Stimulated activated naive CD4-positive, alpha-beta T cell (primary cell): ENCODE results near the gene BCL2L14.

Source experiments
- DNase-seq, 6 experiments: peaks; one replicate each; lab custom pipeline; 2025; lab: John Stamatoyannopoulos, UW

BCL2L14 gene, protein sequence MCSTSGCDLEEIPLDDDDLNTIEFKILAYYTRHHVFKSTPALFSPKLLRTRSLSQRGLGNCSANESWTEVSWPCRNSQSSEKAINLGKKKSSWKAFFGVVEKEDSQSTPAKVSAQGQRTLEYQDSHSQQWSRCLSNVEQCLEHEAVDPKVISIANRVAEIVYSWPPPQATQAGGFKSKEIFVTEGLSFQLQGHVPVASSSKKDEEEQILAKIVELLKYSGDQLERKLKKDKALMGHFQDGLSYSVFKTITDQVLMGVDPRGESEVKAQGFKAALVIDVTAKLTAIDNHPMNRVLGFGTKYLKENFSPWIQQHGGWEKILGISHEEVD

DNA sequence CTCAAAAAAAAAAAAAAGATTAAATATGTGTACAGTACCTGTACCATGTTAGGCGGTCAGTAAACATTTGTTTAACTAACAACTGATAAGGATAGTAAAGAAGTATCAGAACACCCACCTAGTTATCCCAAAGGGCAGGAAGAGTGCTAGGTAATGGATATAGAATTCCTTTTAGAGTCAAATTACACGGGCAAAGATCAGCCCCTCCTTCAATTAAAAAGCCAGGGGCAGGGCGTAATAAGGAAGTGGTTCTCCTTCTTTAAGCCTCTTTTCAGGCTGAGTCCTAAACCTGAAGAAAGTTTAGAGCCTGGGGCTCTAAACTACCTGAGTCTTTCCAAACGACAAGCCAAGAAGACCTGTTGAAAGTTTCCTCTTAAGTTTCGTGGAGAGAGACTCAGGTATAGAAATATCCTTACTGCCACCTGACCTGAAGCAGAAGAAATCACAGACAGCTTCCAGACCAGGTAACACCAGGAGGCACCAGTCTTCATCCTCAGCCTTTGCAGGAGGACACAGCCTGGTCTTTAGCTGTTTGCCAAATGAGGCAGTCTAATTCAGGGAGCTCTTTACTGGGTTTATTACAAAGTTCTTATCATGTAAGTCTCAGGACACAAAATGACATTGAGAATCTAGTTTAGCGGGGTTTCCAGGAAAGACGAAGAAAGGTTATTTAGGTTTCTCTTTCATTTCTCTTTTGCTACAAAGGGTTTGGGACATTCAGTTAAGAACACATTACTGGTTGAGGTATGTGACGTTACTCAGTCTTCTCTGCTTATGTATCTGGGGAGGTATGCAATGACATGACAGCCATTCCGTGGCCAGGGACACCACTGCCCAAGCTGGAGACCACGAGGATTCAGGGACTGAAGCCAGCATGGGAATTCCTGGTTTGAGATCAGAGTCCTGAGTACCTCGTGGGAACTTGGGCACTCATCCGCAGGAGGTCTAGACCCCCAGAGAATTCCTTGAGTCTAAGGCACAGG lies at the start of gene BCL2L14:
Gene BCL2L14 (plus strand): TSS at position 266 of the 983 bp plus-strand sequence. CDS start 8,367 bp downstream, outside the sequence.
- peak in 4 of 6 experiments; percentile 1 to 30 (median 20) for DNase-seq

DNA sequence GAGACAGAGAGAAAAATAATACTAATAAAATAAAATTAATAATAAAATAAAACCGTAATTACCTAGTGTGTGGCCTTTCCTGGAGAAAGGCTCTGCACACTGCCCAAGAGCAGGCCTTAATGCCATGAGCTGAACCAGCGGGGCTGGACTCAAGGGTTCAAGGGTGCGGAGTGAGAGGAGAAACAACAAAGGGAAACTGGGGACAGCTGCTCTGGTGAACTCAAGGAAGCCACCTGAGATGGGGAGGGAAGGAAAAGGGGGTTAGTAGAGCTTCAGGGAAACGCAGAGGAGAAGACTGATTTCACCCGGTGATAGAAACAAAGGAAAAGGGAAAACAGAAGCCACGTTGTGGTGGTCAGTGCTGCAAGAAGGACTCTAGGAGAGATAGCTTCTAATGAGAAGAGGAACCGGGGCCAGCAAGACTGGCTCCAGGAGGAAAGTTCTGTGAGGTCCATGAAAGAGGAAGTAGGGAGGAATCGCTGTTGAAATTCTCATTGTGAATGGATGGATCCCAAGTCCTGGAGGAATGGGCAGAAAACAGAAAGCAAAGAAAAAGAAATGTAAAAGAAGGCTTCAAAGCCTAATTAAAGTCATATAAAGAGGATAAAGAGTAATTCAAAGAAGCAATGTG lies 48.3 kb upstream of the BCL2L14 start:
- no peak for DNase-seq

DNA sequence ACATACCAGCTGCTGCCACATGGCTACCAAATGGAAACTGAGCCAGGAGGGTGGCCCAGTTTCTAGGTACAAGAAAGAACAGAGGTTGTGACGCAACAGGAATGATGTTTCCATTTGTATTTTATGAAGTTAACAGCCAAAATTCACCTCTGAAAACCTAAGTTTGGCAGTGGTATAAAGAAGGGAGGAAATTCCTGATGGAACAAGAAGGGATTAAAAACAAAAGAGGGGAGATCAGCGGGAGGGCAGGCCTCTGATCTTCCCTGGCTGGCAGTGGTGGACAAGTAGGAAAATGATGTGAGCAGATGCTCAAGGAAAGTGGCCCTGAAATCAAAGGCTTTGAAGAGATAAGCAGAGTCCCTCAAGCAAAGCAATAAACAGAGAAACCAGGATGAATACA lies 47.3 kb upstream of the BCL2L14 start:
- DNase-seq, result no peak

DNA sequence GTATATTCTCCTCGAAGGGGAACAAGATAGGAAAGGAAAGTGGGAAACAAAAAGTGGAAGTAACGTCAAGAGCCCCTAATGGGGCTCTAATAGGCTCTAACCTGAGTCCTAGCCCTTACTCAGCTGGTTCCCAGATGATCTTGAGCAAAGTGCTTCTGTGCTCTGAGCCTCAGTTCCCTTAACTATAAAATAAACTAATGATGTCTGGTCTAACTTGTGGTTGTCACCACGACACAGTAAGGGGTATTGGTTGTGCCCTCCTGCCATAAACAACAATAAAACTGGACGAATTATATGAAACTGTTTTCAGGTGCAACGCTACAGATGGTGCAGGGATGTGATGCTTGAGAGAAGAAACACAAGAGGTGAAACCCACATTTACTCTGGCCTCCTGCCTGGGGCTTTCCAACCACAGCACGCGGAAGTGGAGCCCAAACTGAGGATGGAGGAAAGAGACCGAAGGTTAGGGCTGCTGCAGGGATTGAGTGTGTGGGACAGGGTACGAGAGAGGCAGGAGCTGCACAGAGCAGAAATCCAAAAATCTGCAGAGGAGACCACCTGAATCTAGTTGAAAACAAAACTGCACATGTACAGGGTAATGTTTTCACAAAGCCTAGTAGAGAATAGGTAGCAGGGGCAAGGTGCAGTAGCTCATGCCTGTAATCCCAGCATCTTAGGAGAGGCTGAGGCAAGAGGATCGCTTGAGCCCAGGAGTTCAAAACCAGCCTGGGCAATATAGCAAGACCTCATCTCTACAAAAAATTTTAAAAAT lies 45.6 kb upstream of the BCL2L14 start:
- DNase-seq, result peak in 3 of 6 experiments; percentile 14 to 19 (median 15)

DNA sequence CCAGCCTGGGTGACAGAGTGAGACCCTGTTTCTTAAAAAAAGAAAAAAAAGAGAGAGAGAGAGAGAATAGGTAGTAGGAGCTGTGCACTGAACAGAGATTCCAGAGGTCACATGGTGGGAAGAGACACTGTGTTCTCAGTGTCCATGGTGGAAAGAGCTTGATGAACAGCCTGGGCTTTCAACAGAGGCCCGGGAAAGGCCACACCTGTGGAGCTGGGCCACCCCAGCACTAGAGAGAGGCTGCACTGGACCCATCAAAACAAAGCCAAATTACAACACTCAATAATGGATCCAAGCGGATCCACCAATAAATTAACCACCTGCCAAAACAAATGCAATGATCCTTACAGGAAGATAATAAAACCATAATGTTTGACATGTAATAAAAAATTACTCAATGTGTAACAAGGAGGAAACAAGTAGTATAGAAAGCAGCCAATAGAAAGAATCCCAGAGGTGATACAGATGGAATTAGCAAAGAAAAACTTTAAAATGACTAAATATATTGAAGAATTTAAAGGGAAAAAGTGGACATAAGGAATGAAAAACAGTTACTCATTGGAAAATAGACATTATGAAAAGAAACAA lies 44.8 kb upstream of the BCL2L14 start:
- no peak for DNase-seq

DNA sequence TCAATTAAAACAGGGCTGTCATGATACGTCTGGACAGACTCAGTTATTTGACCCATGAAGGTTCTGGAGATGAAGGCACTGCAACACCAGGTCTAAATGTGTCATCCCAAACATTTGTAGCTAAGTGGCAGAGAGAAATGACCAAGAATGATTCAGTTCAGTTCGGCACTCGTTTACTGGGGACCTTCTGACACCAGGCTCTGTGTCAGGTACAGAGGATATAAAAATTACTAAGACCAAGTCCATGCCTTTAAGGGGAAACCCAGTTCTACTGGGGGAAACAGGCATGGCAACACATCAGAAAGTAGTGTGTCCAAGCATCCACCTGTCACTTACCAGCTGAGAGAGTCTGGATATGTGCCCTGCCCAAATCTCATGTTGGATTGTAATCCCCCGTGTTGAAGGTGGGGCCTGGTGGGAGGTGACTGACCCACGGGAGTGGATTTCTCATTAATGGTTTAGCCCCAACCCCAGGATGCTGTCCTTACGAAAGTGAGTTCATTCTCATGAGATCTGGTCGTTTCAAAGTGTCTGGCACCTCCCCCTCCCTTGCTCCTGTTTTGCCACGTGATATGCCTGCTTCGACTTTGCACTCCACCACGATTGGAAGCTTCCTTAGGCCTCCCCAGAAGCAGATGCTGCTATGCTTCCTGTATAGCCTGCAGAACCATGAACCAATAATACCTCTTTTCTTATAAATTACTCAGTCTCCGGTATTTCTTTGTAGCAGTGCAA lies 41.9 kb upstream of the BCL2L14 start:
- DNase-seq, result no peak

DNA sequence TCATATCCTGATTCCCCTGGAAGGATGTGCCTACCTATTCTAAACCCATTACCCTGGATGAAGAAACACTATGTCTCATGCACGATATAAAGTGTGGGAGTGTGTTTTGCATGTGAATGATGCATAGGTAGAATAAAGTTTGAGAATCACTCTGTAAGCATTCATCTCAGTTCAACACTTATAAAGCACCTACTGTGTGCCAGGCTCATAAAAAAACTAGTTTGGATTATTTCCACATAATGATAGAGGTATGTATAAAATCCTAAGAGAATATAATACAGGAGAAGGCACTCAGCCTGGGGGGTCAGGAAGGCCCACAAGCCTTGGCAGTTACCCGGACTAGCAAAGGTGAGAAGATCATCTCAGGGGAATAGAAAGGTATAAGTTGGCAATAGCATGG lies 41.1 kb upstream of the BCL2L14 start:
- no peak for DNase-seq

DNA sequence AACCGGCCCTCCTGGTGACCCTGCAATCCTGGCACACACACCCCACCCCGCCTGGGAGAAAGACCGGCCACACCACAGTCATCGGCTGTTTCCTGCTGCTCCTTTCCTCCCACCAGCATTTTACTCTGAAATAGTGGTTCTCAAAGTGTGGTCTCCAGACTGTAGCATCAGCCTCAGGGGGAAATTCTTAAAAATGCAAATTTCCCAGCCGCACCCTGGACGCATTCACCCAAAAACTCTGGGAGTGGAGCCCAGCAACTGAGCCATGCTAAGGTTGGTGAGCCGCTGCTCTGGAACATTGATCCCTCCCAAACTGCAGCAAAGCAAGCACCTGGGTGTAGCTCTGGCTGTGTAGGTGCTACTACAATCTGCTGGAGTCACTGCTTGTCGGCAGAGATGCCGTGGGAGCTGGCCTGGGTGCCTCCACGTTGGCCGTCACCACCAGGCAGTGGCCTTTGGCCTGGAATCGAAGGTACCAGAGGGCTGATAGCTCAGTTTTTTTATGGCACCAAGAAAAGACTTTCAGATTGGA lies 38.4 kb upstream of the BCL2L14 start:
- DNase-seq, result no peak

DNA sequence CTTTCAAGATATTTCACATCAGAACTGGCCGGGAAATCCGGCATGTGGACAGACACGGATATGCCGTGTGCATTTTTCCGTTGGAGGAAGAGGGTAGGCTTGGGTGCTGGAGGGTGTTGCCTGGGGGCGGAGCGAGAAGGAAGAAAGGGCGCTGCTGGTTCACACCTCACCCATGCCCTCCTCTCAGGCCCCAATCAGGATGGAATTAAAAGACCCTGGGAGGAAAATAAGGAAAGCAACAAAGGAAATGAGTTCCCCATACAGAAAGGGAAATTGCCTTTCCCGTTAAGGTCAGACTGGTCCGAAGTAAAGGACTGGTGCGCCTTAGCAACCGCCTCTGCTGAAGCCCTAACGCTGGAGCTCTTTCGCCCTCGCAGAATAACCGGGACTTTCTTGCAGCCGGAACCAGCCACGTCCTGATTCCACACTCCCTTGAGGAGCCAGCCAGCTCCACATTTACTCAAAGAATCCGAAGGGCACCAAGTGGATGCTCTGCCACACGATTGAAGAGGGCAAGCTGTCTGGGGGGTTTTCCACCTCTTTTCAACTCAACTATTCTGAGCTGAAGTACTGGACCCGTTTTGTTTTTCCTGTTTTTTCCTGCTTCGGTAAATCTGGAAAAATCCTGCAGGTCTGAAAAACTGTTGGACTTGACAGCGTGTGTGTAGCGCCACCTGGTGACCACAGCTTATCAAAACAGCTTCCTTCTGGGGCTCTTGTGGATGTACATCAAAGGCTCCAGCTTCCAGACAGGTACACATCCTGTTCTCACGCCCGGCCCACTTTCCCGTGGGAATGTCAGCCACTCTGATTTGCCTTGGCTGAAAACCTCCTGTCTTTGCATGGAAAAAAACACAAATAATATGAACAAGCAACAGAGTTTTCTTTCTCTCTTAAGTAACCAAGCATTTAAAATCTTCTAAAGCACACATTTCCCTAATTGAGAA lies 37.6 kb upstream of the BCL2L14 start:
- peak; percentile 21 to 81 (median 52) for DNase-seq

DNA sequence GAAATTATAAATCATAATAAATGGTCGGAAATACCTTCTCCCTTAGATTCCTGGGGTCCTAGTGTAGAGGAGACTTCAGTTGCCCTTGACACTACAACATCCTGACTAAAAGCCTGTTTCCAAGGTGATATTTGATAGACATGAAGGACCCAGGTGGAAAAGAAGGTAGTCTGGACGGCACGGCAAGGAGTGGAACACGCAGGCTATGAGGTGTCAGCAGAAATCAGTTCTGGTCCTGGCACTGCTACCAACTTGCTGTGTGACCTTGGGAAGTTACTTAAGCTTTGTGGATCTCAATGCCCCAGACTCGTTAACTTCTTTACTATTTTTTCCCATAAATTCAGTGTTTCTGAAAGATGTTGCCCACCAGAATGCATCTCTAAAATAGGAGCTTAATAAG lies 36.9 kb upstream of the BCL2L14 start:
- DNase-seq, result no peak

DNA sequence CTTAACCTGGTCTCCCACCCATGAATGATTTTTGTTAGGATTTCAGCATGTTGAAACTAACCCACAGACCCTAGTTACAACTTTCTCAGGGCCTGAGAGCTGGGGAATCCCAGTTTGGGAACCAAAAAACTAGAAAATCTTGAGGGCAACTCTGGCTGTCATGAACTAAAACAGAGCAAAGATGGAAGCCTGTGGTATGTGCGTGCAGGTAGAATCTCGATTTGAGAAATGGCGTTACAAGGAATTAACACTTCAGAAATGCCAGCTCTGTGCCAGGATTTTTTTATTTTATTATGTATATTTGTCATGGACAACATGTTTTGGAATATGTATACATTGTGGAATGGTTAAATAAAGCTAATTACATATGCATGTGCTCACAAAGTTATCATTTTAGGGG lies 36.4 kb upstream of the BCL2L14 start:
- DNase-seq, result no peak

DNA sequence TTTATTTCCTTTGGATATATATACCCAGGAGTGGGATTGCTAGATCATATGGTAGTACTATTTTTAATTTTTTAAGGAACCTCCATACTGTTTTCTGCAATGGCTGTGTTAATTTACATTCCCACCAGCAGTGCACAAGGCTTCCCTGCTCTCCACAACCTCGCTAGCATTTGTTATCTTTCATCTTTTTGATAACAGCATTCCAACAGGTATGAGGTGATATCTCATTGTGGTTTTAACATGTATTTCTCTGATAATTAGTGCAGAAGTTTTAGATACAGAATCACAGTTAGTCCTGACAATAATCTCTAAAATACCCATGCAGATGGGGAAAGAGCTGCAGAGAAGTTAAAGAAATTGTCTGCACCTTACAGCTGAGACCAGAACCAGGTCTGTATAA lies 35.5 kb upstream of the BCL2L14 start:
- DNase-seq, result no peak

DNA sequence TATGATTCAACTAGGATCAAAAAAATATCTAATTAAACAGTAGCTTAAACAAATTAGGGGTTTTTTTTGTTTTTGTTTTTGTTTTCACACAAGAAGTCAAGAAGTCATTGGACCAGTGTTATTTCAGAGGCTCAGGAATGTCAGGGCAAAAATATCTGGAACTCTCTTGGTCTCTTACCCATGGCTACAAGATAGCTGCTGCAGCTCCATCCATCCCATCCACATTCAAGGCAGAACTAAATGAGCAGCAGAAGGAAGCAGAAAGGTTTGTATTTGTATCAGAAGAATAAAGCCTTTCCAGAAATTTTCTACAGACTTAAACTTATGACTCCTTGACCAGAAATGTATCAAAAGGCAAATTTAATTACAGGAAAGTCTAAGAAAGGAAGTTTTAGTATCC lies 33.8 kb upstream of the BCL2L14 start:
- DNase-seq, result no peak

DNA sequence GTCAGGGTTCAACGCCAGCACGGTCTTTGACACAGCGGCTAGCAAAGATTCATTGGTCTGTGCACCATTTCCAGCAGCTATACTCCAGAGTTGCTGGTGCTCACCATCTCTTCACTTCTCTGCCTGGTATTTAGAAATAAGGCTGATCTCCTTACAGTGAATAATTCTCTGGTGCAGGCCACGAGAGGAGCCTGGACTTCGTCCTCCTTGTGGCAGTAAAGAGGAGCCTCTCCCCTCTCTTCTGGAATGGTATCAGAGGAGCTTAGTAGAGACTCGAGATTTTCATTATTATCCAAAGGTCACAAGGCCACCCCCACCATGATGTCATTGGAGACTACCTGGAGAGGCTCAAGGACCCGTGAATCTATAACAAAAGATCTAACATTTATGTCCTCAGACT lies 30.8 kb upstream of the BCL2L14 start:
- no peak for DNase-seq

DNA sequence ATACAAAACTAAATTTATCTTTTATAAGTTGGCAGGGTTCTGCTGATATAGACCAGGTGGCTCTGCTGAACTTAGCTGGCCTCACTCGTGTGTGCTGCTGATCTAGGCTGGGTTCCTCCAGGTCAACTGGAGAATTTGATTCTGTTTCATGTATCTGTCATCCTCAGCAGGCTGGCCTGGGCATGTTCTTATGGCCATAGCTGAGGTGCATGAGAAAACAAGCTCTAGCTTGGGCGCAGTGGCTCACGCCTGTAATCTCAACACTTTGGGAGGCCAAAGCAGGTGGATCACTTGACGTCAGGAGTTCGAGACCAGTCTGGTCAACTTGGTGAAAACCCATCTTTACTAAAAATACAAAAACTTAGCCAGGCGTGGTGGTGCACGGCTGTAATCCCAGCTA lies 24.3 kb upstream of the BCL2L14 start:
- DNase-seq, result no peak

DNA sequence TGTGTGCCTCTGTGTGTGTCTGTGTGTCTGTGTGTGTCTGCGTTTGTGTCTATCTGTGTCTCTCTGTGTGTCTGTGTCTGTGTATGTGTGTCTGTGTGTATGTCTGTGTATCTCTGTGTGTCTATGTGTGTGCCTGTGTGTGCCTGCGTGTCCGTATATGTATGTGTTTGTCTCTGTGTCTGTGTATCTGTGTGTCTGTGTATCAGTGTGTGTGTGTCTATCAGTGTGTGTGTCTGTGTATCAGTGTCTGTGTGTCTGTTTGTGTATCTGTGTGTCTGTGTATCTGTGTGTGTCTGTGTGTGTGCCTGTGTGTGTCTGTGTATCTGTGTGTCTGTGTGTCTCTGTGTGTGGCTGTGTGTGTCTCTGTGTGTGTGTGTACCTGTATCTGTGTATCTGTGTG lies 23.1 kb upstream of the BCL2L14 start:
- DNase-seq, result no peak

DNA sequence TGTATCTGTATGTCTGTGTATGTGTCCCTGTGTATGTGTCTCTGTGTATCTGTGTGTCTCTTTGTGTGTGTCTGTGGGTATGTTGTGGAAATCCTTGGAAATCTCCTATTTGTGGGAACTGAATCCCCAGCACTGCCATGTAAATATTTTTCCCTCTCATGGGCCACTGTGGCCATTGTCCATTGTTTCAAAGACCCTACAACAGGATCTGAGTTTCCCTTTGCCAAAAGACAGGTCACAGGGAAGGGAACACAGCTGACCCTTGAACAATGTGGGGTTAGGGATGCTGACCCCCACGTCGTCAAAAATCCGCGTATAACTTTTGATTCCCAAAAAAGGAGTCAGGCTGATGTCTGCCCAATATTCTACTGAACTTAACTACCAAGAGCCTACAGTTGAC lies 22.5 kb upstream of the BCL2L14 start:
- DNase-seq, result no peak

DNA sequence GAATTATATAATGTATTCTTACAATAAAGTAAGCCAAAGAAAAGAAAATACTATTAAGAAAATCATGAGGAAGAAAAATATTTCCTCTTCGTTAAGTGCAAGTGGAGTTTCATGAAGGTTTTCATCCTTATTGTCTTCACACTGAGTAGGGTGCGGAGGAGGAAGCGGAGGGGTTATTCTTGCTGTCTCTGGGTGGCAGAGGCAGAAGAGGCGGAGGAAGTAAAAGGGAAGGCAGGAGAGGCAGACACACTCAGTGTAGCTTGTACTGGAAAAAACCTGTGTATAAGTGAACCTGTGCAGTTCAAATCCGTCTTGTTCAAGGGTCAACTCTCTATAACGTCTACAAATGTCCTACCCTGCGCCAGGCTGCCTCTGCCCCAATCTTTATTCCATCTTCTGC lies 22.0 kb upstream of the BCL2L14 start:
- DNase-seq, result no peak

DNA sequence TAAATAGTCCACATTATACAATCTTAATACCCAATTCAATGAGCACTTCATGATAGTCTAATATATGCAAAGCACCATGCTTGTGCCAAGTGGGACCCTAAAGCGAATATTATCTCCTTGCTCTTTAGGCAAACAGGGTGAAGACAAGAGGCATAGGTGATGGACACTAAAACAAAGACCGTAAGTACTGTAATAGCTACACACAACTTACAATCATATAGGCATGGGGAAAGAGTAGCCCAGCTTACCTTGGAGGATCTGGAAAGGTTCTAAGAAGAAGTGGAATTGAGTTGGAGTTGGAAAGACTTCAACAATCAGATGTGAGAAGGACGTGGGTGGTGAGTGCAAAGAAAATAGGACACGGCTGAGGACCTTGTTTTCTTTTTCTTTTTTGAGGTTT lies 19.1 kb upstream of the BCL2L14 start:
- no peak for DNase-seq
